Gastroesophageal sphincter (tissue), 3 donors: Measurements from ENCODE around the gene SLC4A5.

Source experiments
- CTCF ChIP-seq, 4 experiments: fragments of 200-600 bp in 2 of 4; fragments of 450-650 bp in 2 of 4; sonication (generic) in 1 of 4; IDR thresholded peaks; one replicate each; pipeline ENCODE4 v1.5.1; 2017 to 2019; ENCODE audit warnings: antibody characterized with exemption in 4 of 4, mild to moderate bottlenecking in 2 of 4, moderate library complexity in 2 of 4
- EP300 ChIP-seq: sonication (generic); formaldehyde crosslinking; IDR thresholded peaks from one replicate; pipeline ENCODE4 v1.6.1; 2017; ENCODE audit warnings: antibody characterized with exemption, mild to moderate bottlenecking
- POLR2AphosphoS5 ChIP-seq: sonication (generic); formaldehyde crosslinking; IDR thresholded peaks from one replicate; pipeline ENCODE4 v1.6.1; 2017; ENCODE audit warnings: antibody characterized with exemption

GRCh38 chr2:74177696-74178095 lies 165.5 kb downstream of the SLC4A5 start:
- TF ChIP-seq EP300: no peak
- TF ChIP-seq CTCF (IDR thresholded peaks at IDR 0.05): no peak
- no peak for TF ChIP-seq POLR2AphosphoS5
